Fibroblast of villous mesenchyme (primary cell): ENCODE results near the gene TMEM62. TPM values are rescaled to one million over a fixed set of nuclear protein-coding genes. Genes with fewer than 3 reads are reported as not detected.

Experiments
- DNase-seq: peaks from one replicate; pipeline ENCODE4 v3.0.0-alpha.2; 2010; ENCODE audit warnings: low read depth
- H3K4me3 ChIP-seq: 2 replicates; pipeline ENCODE4 v1.5.1; 2011; ENCODE audit warnings: low read depth, mild to moderate bottlenecking, low read length
- total RNA-seq: library from RNA; depleted of rRNA; stranded (reverse); fragments of >200 nt; gene quantifications from 2 replicates; pipeline ENCODE4 v1.2.3, GENCODE V29; 2012
- TF ChIP-seq, protein P1 (sequence below): IDR thresholded peaks from 2 replicates; pipeline ENCODE4 v1.5.1; 2012; ENCODE audit warnings: low read depth, mild to moderate bottlenecking, low read length; ENCODE audit not compliant: insufficient read depth

TMEM62 gene
- total RNA-seq, 1 donor: 16.8 TPM

GRCh38 chr15:43204016-43204901, 70.9 kb downstream of the TMEM62 start:
- no peak overlapping the region for H3K4me3 ChIP-seq
- peak; percentile 54 for DNase-seq
- TF ChIP-seq, protein P1, sequence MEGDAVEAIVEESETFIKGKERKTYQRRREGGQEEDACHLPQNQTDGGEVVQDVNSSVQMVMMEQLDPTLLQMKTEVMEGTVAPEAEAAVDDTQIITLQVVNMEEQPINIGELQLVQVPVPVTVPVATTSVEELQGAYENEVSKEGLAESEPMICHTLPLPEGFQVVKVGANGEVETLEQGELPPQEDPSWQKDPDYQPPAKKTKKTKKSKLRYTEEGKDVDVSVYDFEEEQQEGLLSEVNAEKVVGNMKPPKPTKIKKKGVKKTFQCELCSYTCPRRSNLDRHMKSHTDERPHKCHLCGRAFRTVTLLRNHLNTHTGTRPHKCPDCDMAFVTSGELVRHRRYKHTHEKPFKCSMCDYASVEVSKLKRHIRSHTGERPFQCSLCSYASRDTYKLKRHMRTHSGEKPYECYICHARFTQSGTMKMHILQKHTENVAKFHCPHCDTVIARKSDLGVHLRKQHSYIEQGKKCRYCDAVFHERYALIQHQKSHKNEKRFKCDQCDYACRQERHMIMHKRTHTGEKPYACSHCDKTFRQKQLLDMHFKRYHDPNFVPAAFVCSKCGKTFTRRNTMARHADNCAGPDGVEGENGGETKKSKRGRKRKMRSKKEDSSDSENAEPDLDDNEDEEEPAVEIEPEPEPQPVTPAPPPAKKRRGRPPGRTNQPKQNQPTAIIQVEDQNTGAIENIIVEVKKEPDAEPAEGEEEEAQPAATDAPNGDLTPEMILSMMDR: peak; percentile 68

DNA sequence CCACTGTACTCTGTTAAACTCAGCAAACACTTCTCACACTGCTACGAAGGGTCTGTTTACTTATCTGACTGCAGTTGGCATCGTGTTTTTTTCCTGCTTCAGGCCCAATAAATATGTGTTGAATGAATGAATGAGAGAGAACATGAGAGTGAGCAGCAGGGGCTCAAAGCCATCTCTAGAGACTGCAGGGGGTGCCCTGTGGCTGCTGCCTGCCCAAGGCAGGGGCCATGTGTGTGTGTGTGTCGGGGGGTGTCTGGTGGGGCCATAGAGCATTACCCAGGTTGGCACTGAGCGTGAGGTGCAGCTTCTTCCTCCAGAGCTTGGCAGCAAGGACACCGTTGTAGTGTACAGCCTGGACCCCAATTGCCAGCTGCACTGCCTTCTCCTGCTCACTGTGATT, 72.7 kb downstream of the TMEM62 start:
- TF ChIP-seq, protein P1: no peak
- no peak overlapping the region for H3K4me3 ChIP-seq
- DNase-seq: no peak

DNA sequence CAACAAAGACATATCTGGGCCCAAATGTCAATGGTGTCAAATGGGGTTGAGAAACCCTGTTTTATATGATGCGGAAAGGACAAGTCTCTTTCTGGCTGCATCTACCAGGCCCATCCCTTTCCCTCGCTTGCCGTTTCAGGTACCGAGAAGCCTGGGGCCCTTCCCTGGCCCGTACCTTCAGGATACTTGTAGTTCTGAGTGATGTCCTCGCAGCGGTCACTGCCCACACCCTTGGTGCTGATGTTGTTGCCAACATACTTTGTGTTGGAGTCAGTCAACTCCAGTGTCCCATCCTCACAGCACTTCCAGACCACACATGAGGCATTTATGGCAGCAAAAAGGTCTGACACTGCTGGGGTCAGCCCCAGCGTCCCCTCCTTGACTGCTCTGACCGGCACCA, 73.6 kb downstream of the TMEM62 start:
- TF ChIP-seq, protein P1: no peak
- DNase-seq: no peak
- no peak overlapping the region for H3K4me3 ChIP-seq

GRCh38 chr15:43208052-43209002, 74.9 kb downstream of the TMEM62 start:
- TF ChIP-seq, protein P1: no peak
- H3K4me3 ChIP-seq: no peak overlapping the region
- DNase-seq: no peak

DNA sequence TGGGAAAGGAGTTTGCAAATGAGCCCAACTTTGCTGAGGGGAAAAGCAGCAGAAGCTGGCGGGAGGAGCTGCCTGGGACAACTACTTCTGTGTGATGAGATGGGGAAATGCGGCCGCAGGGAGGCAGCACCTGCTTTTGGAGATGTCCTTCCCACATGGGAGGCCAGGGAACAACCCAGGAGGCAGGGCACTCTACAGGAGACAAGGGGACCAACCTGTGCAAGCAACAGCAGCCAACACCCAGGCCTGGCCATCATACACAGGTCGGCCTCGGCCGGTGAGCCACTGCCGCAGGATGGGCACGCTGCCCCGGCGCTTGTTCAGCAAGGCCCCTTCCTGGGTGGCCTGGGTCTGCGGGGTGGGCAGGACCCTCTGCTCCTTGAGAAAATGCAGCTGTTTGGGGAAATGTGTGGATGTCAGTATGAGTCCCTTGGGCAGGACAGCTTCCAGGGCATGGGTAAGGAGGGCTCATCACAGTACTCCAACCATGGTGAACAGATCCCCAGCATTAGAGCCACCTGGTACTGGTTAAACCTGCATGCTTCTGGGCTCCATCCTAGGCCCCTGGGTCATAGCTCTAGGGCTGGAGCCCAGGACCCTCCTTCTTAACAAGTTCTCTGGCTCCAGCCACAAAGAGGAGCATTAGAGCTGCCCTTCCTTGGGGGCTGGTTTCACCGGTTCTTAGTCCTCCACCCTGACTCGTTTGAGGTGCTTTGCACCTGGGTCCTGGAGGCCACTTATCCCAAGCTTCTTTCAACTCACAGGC, 75.9 kb downstream of the TMEM62 start:
- no peak overlapping the region for H3K4me3 ChIP-seq
- TF ChIP-seq, protein P1: no peak
- peak; percentile 16 for DNase-seq

DNA sequence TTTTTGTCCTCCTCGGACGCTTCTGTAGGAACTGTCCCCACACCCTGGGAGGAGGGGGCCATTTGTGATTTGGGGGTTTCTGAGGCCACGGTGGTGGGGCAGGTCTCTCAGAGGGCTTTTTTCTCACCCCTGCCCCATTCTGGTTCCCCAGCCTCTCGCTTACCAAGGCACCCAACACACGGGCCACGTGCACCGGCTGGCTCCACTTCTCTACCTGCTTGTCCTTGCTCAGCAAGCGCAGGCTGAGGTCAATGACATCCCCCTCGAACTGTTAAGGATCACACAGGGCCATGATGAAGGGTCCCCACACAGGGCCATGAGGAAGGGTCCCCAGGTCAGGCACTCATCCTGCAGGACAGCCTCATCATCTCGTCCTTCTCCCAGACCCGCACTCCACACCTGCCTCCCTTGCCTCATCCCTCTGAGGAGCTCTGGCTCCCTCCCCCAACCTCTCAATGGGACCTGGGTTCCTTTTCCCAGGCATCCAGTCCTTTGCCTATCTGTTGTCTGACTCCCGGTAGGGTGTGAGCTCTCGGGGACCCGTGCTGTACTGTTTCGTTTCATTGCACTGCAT, 76.9 kb downstream of the TMEM62 start:
- TF ChIP-seq, protein P1: no peak
- no peak for DNase-seq

More for the DNA sequence above, 76.9 kb downstream of the TMEM62 start:
- H3K4me3 ChIP-seq: no peak overlapping the region
